NCI-H2196 (cell line): ENCODE results near the gene NKD1.

ENCODE experiments used
- DNase-seq: peaks from one replicate; lab custom pipeline; 2025; ENCODE audit not compliant: unreplicated experiment; lab: John Stamatoyannopoulos, UW

Gene NKD1

GRCh38 chr16:50611995-50612848 is 64.0 kb downstream of the NKD1 start:
- DNase-seq, result no peak

- no peak for DNase-seq
These were observed 64.6 kb downstream of the NKD1 start for GRCh38 chr16:50612849-50613198.

GRCh38 chr16:50613281-50613963 is 65.2 kb downstream of the NKD1 start:
- DNase-seq, result no peak

- DNase-seq, result no peak
These were observed 65.8 kb downstream of the NKD1 start for GRCh38 chr16:50613964-50614474.

- DNase-seq, result no peak
These were observed 66.9 kb downstream of the NKD1 start for GRCh38 chr16:50614955-50615724.

GRCh38 chr16:50615891-50616290 is 67.7 kb downstream of the NKD1 start:
- DNase-seq, result no peak

GRCh38 chr16:50616386-50616785 is 68.2 kb downstream of the NKD1 start:
- DNase-seq, result no peak

- DNase-seq, result no peak
These were observed 68.9 kb downstream of the NKD1 start for GRCh38 chr16:50616883-50617645.

GRCh38 chr16:50617646-50618184 is 69.5 kb downstream of the NKD1 start:
- no peak for DNase-seq

- DNase-seq, result no peak
These were observed 70.2 kb downstream of the NKD1 start for GRCh38 chr16:50618238-50618918.

GRCh38 chr16:50619702-50620491 is 71.7 kb downstream of the NKD1 start:
- no peak for DNase-seq

- DNase-seq, result no peak
These were observed 72.7 kb downstream of the NKD1 start for GRCh38 chr16:50620646-50621451.

- no peak for DNase-seq
These were observed 73.2 kb downstream of the NKD1 start for GRCh38 chr16:50621452-50621792.

GRCh38 chr16:50622029-50622428 is 73.8 kb downstream of the NKD1 start:
- no peak for DNase-seq

GRCh38 chr16:50622643-50623369 is 74.6 kb downstream of the NKD1 start:
- DNase-seq, result no peak

- DNase-seq, result no peak
These were observed 76.3 kb downstream of the NKD1 start for GRCh38 chr16:50624449-50624970.

- DNase-seq, result no peak
These were observed 77.2 kb downstream of the NKD1 start for GRCh38 chr16:50625374-50625773.

- no peak for DNase-seq
These were observed 78.7 kb downstream of the NKD1 start for GRCh38 chr16:50626868-50627267.
